GM21786 (cell line): Measurements from ENCODE around the gene SUSD6.
A peak's percentile ranks its signal among the peaks of the same experiment; 100 is the strongest.
"Not testable (repeated sequence)": the region's sequence is repeated elsewhere in the genome, so short reads cannot be mapped to it uniquely, and the experiment has no call there.

Experiments
- ATAC-seq: cut with Tn5 transposase; IDR thresholded peaks from one replicate; pipeline ENCODE4 v1.9.1; 2021; ENCODE audit not compliant: unreplicated experiment

The SUSD6 gene

DNA sequence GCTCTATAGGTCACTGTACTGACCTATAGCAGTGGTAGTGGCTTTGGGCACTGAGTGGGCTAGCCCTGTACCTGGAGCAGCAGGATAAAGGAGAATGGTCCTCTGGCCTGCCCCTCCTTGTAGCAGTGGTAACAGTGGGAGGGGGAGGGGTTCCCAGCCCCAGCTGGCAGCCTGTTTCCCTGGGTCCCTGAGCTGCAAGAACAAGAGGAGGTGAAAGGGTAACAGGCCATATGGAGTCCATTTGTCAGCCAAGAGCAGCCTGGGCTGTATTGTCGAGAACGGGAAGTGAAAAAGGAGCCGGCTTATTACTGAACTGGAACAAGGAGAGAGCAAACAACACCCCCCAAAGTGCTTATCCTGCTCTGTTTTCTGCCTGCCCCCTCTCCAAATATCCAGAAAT lies 81.7 kb downstream of the SUSD6 start:
- ATAC-seq = peak; percentile 45

DNA sequence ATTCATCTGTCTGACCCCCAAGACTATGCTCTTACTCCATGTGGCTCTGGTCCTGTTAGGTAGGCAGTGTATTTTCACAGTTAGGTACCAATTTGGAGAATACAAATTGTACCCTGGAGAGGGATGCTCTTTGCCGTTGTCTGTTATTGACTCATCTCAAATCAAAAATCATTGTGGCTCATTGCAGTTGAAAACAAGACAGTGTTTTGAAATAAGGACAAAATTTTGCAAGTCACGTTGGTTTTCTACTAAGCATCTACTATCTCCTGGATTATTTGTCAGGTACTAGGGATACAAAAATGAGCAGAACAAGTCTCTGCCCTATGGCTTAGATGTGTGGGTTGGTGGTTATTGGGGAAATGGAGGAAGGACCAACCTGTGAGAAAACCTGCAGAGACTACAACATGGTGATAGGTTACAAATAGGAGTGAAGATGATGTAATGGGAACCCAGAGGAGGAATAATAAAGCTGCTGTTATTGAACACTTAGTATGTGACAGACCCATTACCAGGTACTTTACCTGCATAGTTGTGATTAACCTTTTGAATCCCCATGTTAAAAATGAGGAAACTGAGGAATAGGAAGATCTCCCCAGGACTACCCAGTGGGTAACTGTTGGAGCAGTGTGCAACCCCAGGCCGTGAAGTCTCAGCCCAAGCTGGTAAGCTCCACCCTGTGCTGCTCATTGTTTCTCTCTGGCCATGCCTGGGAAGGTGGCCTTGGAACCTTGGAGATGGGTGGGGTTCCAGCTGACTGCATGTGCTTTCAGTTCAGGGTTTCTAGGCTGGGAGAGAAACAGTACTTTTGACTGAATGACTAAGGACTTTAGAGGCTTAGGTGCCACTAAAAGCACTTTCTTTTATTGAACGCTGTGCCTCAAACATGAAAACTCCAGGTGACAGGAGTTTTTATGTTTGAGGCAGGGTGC lies 82.7 kb downstream of the SUSD6 start:
- ATAC-seq = peak; percentile 29

DNA sequence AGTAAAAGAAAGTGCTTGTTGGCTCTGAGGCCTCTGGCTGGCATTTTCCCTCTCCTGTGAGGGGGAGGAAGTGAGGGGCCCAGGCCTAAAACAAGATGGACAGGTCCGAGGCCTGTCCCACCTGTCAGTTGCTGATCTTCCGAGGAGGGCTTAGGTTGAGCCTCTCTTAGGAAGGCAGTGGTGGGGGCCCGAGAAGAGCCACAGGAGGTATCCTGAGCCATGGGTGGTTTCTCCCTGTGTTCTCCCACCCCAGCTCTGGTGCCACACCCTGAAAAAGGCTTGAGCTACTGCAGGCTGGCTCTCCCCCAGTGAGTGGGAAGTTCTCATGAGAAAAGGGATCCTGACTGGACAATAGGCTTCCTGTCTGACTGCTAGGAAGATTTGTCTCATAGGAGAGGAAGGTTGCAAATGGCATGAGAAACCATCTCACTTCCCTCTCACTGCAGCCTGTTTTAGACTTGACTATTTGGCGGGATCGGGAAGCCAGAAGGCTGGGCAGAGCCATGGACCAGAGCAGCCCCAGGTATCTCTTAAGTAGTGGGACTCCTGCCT lies 83.4 kb downstream of the SUSD6 start:
- ATAC-seq = peak; percentile 4

DNA sequence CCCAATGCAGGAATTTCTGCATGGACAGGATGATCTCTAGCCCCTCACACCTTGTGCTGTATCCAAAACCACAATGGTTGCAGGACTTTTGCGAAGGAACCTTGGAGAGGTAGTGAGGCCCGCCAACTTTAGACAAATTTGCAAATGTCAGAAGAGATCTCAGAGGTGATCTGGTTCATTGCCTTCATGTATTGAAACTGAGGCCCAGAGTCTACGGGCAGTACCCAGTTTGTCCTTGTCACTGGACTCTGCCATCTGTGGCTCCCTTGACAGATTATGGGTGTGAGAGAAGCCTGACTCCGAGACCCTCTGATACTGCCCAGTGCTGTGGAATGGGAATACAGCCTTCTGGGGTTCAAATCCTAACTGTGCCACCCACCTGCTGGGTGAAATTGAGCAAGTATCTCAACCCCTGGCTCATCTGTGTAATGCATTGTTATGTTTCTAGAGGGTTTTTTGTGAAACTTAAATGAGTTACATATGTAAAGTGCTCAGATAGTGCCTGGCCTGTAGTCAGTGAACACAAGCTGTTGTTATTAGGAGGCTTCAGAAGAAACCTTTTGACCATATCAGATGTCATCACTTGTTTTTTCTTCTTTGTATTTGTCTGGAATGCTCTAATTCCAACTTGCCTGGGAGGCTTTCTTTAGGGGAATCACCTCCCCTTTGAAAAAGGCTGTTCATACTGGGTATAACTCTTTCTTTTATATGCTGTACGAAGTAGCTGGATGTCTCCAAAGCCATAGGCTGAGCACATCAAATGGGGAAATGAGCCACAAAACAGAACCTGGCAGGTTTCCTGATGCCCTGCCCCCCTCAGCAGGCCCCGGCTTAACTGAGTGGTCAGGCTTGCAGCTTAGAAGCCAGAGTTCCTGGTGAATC lies 84.2 kb downstream of the SUSD6 start:
- peak; percentile 39 for ATAC-seq

DNA sequence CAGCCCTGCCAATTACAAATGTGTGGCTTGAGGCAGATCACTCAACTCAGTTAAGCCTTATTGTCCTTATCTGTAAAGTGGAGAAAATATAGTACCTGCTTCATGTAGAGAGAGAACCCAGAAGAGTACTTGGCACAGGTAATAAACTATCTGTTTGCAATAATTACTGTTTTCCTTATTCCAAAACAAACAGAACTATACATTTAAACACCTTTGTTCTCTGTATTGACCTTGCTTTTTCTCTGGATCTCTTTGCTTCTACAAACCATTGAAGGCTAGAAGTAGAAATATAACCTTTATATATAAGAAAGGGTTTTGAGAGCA lies 84.8 kb downstream of the SUSD6 start:
- ATAC-seq = no peak

DNA sequence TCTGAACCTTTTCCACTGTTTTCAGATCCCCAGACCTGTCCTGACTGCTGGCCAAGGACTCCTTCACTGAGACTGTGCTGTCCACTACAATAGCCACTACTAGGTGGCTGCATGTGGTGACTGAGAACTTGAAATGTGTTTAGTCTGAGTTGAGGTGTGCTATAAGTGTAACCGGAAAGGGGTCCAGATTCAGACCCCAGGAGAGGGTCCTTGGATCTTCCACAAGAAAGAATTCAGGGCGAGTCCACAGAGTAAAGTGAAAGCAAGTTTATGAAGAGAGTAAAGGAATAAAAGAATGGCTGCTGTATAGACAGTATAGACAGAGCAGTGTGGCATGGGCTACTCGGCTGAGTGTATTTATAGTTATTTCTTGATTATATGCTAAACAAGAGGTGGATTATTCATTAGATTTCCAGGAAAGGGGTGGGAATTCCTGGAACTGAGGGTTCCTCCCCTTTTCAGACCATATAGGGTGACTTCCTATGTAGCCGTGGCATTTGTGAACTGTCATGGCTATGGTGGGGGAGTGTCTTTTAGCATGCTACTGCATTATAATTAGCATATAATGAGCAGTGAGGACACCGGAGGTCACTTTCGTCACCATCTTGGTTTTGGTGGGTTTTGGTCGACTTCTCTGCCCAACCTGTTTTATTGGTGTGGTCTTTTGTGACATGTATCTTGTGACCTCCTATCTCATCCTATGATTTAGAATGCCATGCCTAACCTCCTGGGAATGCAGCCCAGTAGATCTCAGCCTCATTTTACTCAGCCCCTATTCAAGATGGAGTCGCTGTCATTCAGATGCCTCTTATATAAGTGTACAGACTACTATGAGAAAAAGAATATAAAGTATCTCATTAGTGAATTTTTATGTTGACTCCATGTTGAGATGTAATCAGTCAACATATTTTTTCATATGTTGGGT lies 85.5 kb downstream of the SUSD6 start:
- ATAC-seq = no peak

DNA sequence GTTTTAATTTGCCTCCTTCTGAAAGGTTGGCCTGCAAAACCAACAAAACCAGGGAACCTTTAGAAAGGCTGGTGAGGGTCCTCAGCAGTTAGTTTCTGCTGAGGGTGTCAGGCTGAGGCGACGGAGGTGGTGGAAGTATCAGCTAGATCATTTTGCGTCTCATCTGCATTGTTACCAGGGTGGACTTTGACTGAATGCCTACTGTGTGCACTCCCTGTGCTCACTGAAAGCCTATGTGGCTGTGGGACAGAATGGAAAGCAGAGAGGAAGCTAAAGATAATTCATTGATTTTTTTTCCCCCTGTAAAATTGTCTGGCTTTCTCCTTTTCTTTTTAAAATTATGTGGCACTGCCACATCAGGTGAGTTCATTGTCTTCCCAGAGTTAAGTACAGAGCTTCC lies 87.2 kb downstream of the SUSD6 start:
- ATAC-seq = no peak

DNA sequence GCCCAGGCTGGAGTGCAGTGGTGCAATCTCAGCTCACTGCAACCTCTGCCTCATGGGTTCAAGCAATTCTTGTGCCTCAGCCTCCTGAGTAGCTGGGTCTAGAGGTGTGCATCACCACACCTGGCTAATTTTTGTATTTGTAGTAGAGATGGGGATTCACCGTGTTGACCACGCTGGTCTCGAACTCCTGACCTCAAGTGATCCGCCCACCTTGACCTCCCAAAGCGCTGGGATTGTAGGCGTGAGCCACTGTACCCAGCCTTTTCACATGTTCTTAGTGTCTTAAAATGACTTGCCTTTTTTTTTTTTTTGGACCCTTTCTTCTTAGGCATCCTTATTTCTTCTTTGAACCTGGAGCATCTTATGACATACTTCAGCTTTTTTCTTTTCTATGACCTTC lies 87.8 kb downstream of the SUSD6 start:
- ATAC-seq = not testable (repeated sequence)

DNA sequence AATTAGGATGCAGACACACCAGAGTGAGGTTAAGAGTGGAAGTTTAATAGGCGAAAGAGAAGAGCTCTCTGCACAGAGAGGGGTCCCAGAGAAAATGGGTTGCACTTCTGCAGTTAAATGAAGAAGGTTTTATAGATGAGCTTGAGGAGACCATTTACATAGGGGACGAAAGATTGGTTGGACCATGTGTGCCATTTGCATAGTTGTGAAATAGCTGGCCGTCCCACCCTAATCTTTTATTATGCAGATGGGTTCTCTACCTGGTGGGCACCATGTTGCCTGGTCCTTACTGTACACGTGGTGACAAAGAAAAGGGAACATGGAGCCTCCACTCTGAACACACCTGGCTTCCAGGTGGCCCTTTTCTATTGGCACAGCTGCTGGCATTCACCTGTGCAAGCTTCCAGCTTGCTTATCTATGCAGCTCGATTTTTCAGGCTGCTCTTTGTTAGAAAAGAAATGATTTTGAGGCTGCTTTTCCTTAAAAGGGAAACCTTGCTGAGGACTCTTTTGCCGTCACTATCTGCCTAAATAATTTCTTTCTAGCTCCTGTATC lies 88.4 kb downstream of the SUSD6 start:
- no peak for ATAC-seq

DNA sequence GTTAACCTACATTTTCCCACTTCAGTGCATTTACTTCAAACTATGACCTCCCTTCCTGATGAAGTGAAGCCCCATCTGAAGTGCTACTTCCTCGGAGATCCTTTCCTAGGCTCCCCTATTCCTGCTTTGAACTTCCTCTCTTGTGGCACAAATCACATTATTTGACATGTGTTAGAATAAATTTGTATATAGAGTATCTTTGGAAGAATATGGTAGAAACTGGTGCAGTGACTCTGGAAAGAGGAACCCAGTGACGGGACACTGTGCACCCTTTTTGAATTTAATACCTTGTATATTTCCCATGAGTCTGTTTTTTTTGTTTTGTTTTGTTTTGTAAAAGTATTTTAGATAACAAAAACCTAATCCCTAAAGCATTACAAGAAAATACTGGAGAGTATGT lies 89.2 kb downstream of the SUSD6 start:
- ATAC-seq = no peak

DNA sequence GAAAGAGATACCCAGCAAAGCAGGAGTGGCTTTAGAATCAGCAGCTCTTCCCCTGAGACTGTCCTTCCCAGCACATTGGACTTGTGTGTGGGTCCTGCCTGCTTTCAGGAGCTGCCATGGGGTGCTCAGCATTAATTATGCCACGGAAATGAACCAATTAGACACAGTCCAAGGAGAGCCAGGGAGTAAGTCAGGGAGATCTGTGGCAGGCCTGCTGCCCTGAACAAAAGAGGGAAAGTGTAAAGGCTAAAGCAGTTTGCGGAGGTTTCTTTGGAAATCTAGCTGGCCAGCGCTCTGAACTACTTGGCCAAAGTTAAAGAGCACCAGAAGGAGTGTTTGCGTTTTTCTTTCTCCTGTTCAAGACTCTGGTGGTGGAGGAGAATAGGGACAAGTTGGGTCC lies 89.9 kb downstream of the SUSD6 start:
- no peak for ATAC-seq

DNA sequence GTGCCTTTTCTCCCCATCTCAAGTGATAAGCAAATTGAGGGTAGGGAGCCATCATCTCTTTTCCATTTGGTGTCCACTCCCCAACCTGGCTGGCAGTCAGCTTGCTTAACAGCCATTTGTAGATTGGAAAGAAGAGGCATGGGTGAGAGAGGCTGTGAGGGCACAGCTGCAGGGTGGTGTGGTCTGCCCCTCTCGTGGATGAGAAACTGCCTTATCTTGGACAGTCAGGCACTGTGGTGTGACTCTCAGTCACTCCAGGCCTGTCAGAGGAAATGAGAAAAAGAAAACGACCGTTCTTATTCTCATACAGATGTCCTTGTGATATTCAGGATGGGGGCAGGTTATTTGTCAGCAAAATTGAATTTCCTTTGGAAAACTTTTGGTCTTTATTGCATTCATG lies 90.5 kb downstream of the SUSD6 start:
- no peak for ATAC-seq

DNA sequence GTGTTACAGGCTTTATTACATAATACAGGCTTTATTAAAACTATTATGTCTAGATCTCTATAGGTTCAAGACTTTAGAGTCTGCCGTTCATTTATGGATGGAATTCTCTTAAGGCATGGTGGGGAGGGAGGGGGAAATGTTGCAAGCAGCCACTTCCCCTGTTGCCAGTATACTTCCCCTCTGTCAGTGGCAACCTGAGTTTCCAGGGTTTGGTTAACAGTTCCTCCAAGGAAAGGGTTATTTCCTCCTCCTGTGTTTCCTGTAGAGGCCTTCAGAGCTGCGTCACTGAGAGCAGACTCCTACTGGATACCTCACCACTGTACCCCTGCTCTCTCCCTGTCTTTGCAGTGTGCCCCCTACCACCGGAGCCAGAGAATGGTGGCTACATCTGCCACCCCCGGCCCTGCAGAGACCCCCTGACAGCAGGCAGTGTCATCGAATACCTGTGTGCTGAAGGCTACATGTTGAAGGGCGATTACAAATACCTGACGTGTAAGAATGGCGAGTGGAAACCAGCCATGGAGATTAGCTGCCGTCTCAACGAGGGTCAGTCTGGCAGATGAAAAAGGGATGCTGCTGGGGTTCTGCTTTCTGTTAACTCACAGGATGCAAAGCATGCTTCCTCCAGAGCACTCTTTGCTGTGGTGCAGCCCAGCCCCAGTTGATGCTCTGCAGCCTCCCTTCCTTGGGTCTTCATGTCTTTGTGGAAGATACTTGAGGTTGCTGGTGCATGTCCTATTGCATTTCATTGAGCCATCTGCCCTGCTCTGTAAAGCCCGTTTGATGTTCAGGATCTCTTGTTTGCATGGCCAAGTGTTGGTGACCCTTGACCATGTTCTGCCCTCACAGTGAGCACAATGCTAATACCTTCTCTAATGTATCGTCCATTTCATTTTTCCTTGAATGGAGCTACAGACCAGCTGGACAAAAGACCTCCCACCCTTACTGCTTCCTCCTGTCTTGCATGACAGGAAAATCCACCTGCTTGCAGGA lies 91.9 kb downstream of the SUSD6 start:
- ATAC-seq = no peak

DNA sequence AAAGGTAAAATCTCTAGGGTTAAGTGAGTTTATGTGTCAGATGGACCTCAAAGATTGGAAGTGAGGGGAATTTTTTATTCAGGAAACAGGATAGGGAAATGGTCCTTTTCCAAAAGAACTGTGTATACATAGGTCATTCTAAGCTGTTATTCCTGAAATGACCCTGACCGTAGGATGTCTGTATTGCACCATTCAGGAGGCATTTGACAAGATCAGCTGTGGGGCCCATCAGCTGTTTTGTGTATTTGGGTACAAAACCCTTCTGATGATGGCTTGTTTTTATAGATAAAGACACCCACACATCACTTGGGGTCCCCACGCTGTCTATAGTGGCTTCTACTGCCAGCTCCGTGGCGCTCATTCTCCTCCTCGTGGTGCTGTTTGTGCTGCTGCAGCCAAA lies 92.9 kb downstream of the SUSD6 start:
- no peak for ATAC-seq

DNA sequence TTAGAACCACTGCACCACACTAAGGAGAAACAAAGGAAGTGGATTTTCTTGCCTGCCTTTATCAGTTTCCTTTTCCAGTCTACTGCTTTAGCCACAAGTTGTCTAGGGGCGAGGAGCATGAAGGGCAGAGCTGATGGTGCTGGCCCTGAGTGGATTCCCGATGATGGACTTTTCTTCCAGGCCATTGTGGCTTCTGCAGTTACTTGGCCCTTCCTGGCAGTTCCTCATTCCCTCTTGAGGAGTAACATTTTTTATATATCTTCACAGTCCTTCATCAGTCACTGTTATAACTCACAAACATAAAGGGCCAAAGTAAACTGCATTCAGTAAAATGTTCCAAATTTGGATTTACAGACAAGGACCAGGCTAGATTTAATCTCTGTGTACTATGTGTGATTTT lies 94.3 kb downstream of the SUSD6 start:
- ATAC-seq = no peak

DNA sequence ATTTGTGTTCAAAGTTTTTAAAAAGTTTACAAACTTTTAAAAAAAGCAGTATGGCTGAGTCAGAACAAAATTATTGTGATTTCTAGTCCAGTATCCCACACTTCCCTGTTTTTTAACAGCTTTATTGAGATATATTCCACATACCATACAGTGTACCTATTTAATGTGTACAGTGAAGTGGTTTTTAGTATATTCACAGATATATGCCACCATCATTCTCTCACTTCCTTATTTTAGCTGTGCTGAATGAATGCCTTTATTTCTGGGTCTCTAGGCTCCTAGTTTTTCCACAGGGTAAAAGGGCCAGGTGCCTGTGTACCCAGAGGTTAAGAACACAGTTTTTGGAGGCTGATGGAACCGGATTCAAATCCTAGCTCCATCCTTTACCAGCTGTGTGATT lies 96.7 kb downstream of the SUSD6 start:
- no peak for ATAC-seq

DNA sequence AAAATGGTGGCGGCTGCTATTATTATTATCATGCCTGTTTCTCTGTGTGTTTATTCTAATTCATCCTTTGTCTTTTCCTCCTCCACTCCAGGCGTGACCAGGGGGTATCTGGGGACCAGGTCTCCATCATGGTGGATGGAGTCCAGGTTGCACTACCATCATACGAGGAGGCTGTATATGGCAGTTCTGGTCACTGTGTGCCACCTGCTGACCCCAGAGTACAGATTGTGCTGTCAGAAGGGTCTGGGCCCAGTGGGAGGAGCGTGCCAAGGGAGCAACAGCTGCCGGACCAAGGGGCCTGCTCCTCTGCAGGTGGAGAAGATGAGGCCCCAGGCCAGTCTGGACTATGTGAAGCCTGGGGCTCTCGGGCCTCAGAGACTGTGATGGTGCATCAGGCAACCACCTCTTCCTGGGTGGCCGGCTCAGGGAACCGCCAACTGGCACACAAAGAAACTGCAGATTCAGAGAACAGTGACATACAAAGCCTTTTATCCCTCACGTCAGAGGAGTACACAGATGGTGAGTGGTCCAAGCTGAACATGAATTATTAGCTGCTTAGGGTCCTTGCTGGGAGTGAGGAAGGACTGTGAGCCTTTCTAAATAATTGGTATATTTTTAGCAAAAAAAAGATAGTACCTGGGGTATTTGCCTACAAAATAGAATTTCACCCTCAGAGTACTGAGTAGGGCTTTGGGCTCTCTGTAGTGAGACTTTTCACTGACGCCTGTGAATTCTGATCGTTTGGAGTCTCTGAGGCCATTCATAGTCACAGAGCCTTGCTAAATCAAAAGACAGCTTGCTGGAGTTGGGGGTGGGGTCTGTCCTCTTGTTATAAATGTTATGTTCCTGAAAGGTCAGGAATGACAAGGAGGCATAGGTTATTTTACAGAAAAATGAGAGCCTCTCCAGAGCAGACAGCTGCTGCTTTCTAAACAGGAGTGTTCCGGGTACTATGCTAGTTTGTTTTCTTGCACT lies 97.5 kb downstream of the SUSD6 start:
- no peak for ATAC-seq

DNA sequence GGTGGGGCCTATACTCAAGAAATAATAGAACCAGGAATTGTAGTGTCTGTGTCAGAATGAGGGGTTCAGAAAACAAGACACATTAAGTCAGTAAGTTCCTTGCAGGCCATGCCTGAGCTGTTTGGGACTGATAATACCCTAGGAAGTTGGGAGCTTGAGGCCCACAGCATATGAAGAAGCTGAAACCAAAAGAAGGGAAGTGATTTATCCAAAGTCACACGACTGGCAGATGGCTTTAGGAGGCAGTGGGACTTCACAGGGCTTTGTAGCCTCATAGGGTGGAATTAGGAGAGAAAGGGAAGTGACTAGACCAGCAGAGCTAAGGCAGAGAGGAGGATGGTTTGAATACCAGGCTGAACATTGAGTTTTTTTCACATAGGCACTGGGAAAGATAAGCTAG lies 99.0 kb downstream of the SUSD6 start:
- no peak for ATAC-seq
